GM12875 (cell line): Measurements from ENCODE around the gene F2RL2.

ENCODE experiments used
- H3K4me3 ChIP-seq: one replicate; pipeline ENCODE4 v1.5.1; 2011; ENCODE audit warnings: low read depth, low read length, control low read depth
- CTCF ChIP-seq: IDR thresholded peaks from 2 replicates; pipeline ENCODE4 v1.5.1; 2011; ENCODE audit warnings: low read depth, mild to moderate bottlenecking, control low read depth, inconsistent platforms, low read length, moderate library complexity, borderline replicate concordance; ENCODE audit not compliant: insufficient read depth

Gene F2RL2

GRCh38 chr5:76622973-76623596, at the start of gene F2RL2:
Gene F2RL2 (minus strand): TSS chr5:76623403. CDS start chr5:76623230, 173 bp downstream.
- no peak within 1 kb of the TSS for H3K4me3 ChIP-seq
- no peak for TF ChIP-seq CTCF

DNA sequence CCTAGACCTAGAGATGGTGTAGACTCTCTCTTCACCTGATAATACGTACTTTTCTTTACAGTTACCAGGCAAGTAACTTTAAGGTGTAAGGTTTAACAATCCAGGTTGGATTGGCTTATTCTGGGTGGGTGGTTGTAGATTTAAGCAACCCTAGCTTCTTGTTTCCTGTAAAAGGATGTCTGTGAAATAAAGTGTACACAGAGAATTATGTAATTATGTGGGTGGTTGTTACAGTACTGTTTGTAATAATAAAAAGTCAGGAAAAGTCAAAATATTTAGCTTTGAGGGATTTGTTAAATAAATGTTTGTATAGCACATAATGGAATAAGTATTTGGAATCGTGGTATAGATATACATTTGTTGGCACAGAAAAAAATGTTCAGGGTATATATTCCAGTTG, 49.0 kb upstream of the F2RL2 start:
- H3K4me3 ChIP-seq: no peak overlapping the region
- TF ChIP-seq CTCF: no peak

DNA sequence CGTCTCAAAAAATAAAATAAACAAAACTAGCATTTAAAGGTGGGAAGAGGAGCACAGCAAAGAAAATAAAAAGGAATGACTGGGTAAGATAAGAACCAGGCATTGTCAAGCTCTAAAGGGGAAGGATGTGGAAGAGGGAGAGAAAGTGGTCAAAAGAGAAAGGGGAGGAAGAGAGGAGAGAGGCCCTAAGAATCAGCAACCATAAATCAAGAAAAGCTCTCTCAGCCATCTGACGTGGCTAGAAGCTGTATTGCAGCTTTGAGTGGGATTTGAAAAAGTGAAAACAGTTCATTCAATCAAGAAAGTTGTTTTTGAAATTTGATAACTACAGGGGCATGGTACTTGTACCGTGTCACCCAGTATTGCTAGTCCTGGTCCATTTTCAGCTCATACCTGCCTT, 47.3 kb upstream of the F2RL2 start:
- H3K4me3 ChIP-seq: no peak overlapping the region
- no peak for TF ChIP-seq CTCF

GRCh38 chr5:76669245-76669644, 46.0 kb upstream of the F2RL2 start:
- no peak overlapping the region for H3K4me3 ChIP-seq
- TF ChIP-seq CTCF: no peak

GRCh38 chr5:76667495-76667894, 44.3 kb upstream of the F2RL2 start:
- TF ChIP-seq CTCF: no peak
- H3K4me3 ChIP-seq: no peak overlapping the region

GRCh38 chr5:76664079-76664478, 40.9 kb upstream of the F2RL2 start:
- no peak for TF ChIP-seq CTCF
- no peak overlapping the region for H3K4me3 ChIP-seq

GRCh38 chr5:76663573-76663972, 40.4 kb upstream of the F2RL2 start:
- TF ChIP-seq CTCF: no peak
- no peak overlapping the region for H3K4me3 ChIP-seq
